ENCODE data around the gene PIP4K2B. TPM values are rescaled to one million over a fixed set of nuclear protein-coding genes. Genes with fewer than 3 reads are reported as not detected.

The PIP4K2B gene
- total RNA-seq, 4 donors from 2014 or later: 15.3 to 63.5 (median 23.5) TPM

GRCh38 chr17:38733282-38733981 lies 65.9 kb downstream of the PIP4K2B start:
- in situ Hi-C loops (cut with MboI; ENCODE audit: low pct_ligation_motif_present in 1 of 4, low pct_unique_long_range_greater_than_20kb in 1 of 4, low sequenced_read_pairs in 3 of 4) (loop anchor here in 3 of 4 donors (5.0 to 10.0 kb wide), 2 partner anchors 56 to 59 kb away; partner anchors contain the start of gene EPOP (in 2 of the 3)), intact Hi-C loops (cut with DNase I; ENCODE audit: low total_unique reads) (loop anchor here (2.0 kb wide), 1 partner anchor 59 kb away; the partner anchor contains the start of gene EPOP)
- Histone ChIP-seq H3K27ac (peak overlapping the region; percentile 94 to 98 (median 96)), H3K4me1 (peaks cover 32 to 63% (median 40%) of the 10 kb centered on the region in 4 donors), H3K4me3 (no peak overlapping the region), H3K36me3 (no peaks in the 10 kb centered on the region), H3K9me3 (no peaks in the 10 kb centered on the region), H3K27me3 (no peaks in the 10 kb centered on the region)
- no peak for TF ChIP-seq EP300 (IDR thresholded peaks at IDR 0.05; ENCODE audit: low read depth)
- TF ChIP-seq CTCF (IDR thresholded peaks at IDR 0.05): peak in 1 of 5 experiments; percentile 11
- DNase-seq: no peak
- 66% methylated on average over 9 of the region's 9 CpGs; no CpG with 5 or more reads in 1 of the 2 donors for WGBS, 2 donors (ENCODE audit: low coverage in 1 of 2)

GRCh38 chr17:38732376-38733281 lies 66.7 kb downstream of the PIP4K2B start:
- H3K27me3 ChIP-seq: no peaks in the 10 kb centered on the region

GRCh38 chr17:38731526-38732294 lies 67.6 kb downstream of the PIP4K2B start:
- in situ Hi-C loops (cut with MboI; ENCODE audit: low pct_ligation_motif_present in 1 of 4, low pct_unique_long_range_greater_than_20kb in 1 of 4, low sequenced_read_pairs in 3 of 4) (loop anchor here in 3 of 4 donors (5.0 to 10.0 kb wide), 2 partner anchors 54 to 57 kb away; partner anchors contain the start of gene EPOP (in 2 of the 3)), intact Hi-C loops (cut with DNase I; ENCODE audit: low total_unique reads) (loop anchor here (2.0 kb wide), 2 partner anchors 29 to 57 kb away; partner anchors contain the start of gene EPOP)
- peak; percentile 58 for DNase-seq
- peaks cover 32 to 78% (median 40%) of the 10 kb centered on the region in 4 donors for H3K4me1 ChIP-seq
- H3K36me3 ChIP-seq: no peaks in the 10 kb centered on the region
- TF ChIP-seq CTCF (IDR thresholded peaks at IDR 0.05) (no peak), POLR2A (IDR thresholded peaks at IDR 0.05) (no peak), EP300 (IDR thresholded peaks at IDR 0.05; ENCODE audit: low read depth) (no peak), POLR2AphosphoS5 (IDR thresholded peaks at IDR 0.05) (no peak)
- no peaks in the 10 kb centered on the region for H3K9me3 ChIP-seq
- WGBS, 2 donors (ENCODE audit: low coverage in 1 of 2): 17 to 42% methylated on average over 1 to 8 of the region's 8 CpGs
- no peaks in the 10 kb centered on the region for H3K27me3 ChIP-seq
- H3K4me3 ChIP-seq: peak overlapping the region in 3 of 4 donors; percentile 79 to 90 (median 83)
- peak overlapping the region; percentile 94 to 98 (median 96) for H3K27ac ChIP-seq

More at GRCh38 chr17:38732376-38733281, 66.7 kb downstream of the PIP4K2B start:
- Histone ChIP-seq H3K27ac (peak overlapping the region; percentile 94 to 98 (median 96)), H3K4me3 (peak overlapping the region in 1 of 4 donors; percentile 83), H3K4me1 (peaks cover 32 to 69% (median 40%) of the 10 kb centered on the region in 4 donors), H3K9me3 (no peaks in the 10 kb centered on the region), H3K36me3 (no peaks in the 10 kb centered on the region)
- in situ Hi-C loops (cut with MboI; ENCODE audit: low pct_ligation_motif_present in 1 of 4, low pct_unique_long_range_greater_than_20kb in 1 of 4, low sequenced_read_pairs in 3 of 4) (loop anchor here in 3 of 4 donors (5.0 to 10.0 kb wide), 2 partner anchors 55 to 58 kb away; partner anchors contain the start of gene EPOP (in 2 of the 3)), intact Hi-C loops (cut with DNase I; ENCODE audit: low total_unique reads) (loop anchor here (2.0 kb wide), 1 partner anchor 58 kb away; the partner anchor contains the start of gene EPOP)
- peak; percentile 51 for DNase-seq
- 43 to 56% methylated on average over 1 to 7 of the region's 7 CpGs for WGBS, 2 donors (ENCODE audit: low coverage in 1 of 2)
- no peak for TF ChIP-seq CTCF (IDR thresholded peaks at IDR 0.05)
- TF ChIP-seq POLR2A (IDR thresholded peaks at IDR 0.05): peak; percentile 40
